IMR-90 (cell line): ENCODE measurements around the gene MAML1. TPM values are rescaled to one million over a fixed set of nuclear protein-coding genes. Genes with fewer than 3 reads are reported as not detected.

Experiments
- ATAC-seq: fragments of 200-7000 bp; cut with Tn5 transposase; 2 replicates; pipeline ENCODE4 v1.9.1; 2020; ENCODE audit warnings: low read depth, mild to moderate bottlenecking, moderate library complexity
- BruUV-seq: library from RNA; stranded (reverse); fragments of 400-500 nt; replicated peaks from 2 replicates; lab custom pipeline; 2021; lab: Mats Ljungman, UMichigan
- CTCF ChIA-PET: fragments of 300-600 bp; formaldehyde crosslinking; extraction: SDS; loops from one replicate; lab custom pipeline; 2021; ENCODE audit warnings: antibody characterized with exemption; lab: Yijun Ruan, JAX
- POLR2A ChIA-PET: fragments of 300-600 bp; sonication (Branson Sonifier 250); formaldehyde crosslinking; loops from one replicate; lab custom pipeline; 2022; ENCODE audit warnings: antibody characterized with exemption; ENCODE audit not compliant: unreplicated experiment; lab: Charles Lee
- DNase-seq: peaks from one replicate; pipeline ENCODE4 v3.0.0; 2013
- H2AFZ ChIP-seq: replicated peaks from 2 replicates; pipeline ENCODE3; 2013; ENCODE audit warnings: low read length, mild to moderate bottlenecking; ENCODE audit not compliant: poor library complexity
- H2AK5ac ChIP-seq: 2 replicates; pipeline ENCODE4 v1.6.1; 2013; ENCODE audit warnings: low read depth, low read length, inconsistent platforms
- H2AK9ac ChIP-seq: replicated peaks from 2 replicates; pipeline ENCODE3; 2013; ENCODE audit warnings: mild to moderate bottlenecking, low read depth, low read length, moderate library complexity; ENCODE audit not compliant: poor library complexity
- H2BK120ac ChIP-seq: 2 replicates; pipeline ENCODE4 v1.6.1; 2013; ENCODE audit warnings: low read depth, low read length, inconsistent platforms
- H2BK15ac ChIP-seq: 3 replicates; pipeline ENCODE4 v1.6.1; 2013; ENCODE audit warnings: low read depth, low read length, inconsistent platforms
- H2BK20ac ChIP-seq: 2 replicates; pipeline ENCODE4 v1.6.1; 2013; ENCODE audit warnings: low read depth, mild to moderate bottlenecking, inconsistent platforms, low read length, moderate library complexity
- H2BK5ac ChIP-seq: 2 replicates; pipeline ENCODE4 v1.6.1; 2013; ENCODE audit warnings: mild to moderate bottlenecking, low read depth, low read length, inconsistent platforms; ENCODE audit not compliant: poor library complexity, severe bottlenecking
- H3K14ac ChIP-seq: replicated peaks from 2 replicates; pipeline ENCODE4 v1.6.1; 2013; ENCODE audit warnings: low read depth, low read length, inconsistent platforms
- H3K18ac ChIP-seq: 2 replicates; pipeline ENCODE4 v1.6.1; 2013; ENCODE audit warnings: low read depth, low read length, control low read depth
- H3K23ac ChIP-seq: 2 replicates; pipeline ENCODE4 v1.6.1; 2013; ENCODE audit warnings: low read depth, low read length, inconsistent platforms
- H3K27ac ChIP-seq: 2 replicates; pipeline ENCODE4 v1.5.1; 2013; ENCODE audit warnings: mild to moderate bottlenecking, control low read depth, low read length; ENCODE audit not compliant: insufficient read depth
- H3K27me3 ChIP-seq: 2 replicates; pipeline ENCODE4 v1.6.1; 2013; ENCODE audit warnings: low read length; ENCODE audit not compliant: control insufficient read depth, insufficient read depth
- H3K36me3 ChIP-seq: 2 replicates; pipeline ENCODE4 v1.6.1; 2013; ENCODE audit warnings: low read length, mixed read lengths; ENCODE audit not compliant: control insufficient read depth, insufficient read depth
- H3K4ac ChIP-seq: 2 replicates; pipeline ENCODE4 v1.6.1; 2013; ENCODE audit warnings: low read depth, low read length, inconsistent platforms
- H3K4me1 ChIP-seq: 2 replicates; pipeline ENCODE4 v1.6.1; 2013; ENCODE audit warnings: low read length, mixed read lengths; ENCODE audit not compliant: control insufficient read depth, insufficient read depth
- H3K4me2 ChIP-seq: 2 replicates; pipeline ENCODE4 v1.6.1; 2013; ENCODE audit warnings: low read depth, mild to moderate bottlenecking, control low read depth, low read length, moderate library complexity
- H3K4me3 ChIP-seq: 2 replicates; pipeline ENCODE4 v1.5.1; 2013; ENCODE audit warnings: low read depth, mild to moderate bottlenecking, control low read depth, low read length, moderate library complexity; ENCODE audit not compliant: insufficient read depth
- H3K56ac ChIP-seq: 2 replicates; pipeline ENCODE4 v1.6.1; 2013; ENCODE audit warnings: low read length, inconsistent platforms; ENCODE audit not compliant: insufficient read depth; ENCODE audit errors: extremely low read depth
- H3K79me1 ChIP-seq, 2 experiments: 2 replicates each; pipeline ENCODE4 v1.6.1; 2013; ENCODE audit warnings: low read length in 2 of 2, inconsistent platforms in 1 of 2, low read depth in 1 of 2
- H3K9ac ChIP-seq: 2 replicates; pipeline ENCODE4 v1.6.1; 2013; ENCODE audit warnings: low read depth, low read length, control low read depth
- H3K9me1 ChIP-seq: 2 replicates; pipeline ENCODE4 v1.6.1; 2013; ENCODE audit warnings: low read length, inconsistent platforms; ENCODE audit not compliant: insufficient read depth
- H3K9me3 ChIP-seq: 2 replicates; pipeline ENCODE4 v1.6.1; 2013; ENCODE audit warnings: low read length; ENCODE audit not compliant: control insufficient read depth, insufficient read depth
- H4K20me1 ChIP-seq: 2 replicates; pipeline ENCODE4 v1.6.1; 2013; ENCODE audit warnings: low read length, inconsistent platforms; ENCODE audit not compliant: insufficient read depth
- H4K5ac ChIP-seq: 2 replicates; pipeline ENCODE4 v1.6.1; 2013; ENCODE audit warnings: mild to moderate bottlenecking, low read depth, low read length, control low read depth
- H4K8ac ChIP-seq, 2 experiments: 2 replicates each; pipeline ENCODE4 v1.6.1; 2013; ENCODE audit warnings: low read depth in 2 of 2, low read length in 2 of 2, control low read depth in 1 of 2, inconsistent platforms in 1 of 2
- H4K91ac ChIP-seq: 2 replicates; pipeline ENCODE4 v1.6.1; 2013; ENCODE audit warnings: low read depth, low read length, inconsistent platforms; ENCODE audit not compliant: insufficient read depth
- BHLHE40 ChIP-seq: fragments of 150-350 bp; IDR thresholded peaks from 2 replicates; pipeline ENCODE4 v1.6.1; 2016; ENCODE audit warnings: mild to moderate bottlenecking, low read depth, low read length
- CEBPB ChIP-seq: IDR thresholded peaks from 2 replicates; pipeline ENCODE4 v1.6.1; 2012; ENCODE audit warnings: low read depth, low read length, improper control_type of control experiment
- CHD1 ChIP-seq: IDR thresholded peaks from 2 replicates; pipeline ENCODE4 v1.6.1; 2012; ENCODE audit warnings: low read depth, low read length, improper control_type of control experiment
- CTCF ChIP-seq: conservative IDR thresholded peaks from 2 replicates; pipeline ENCODE4 v1.5.1; 2012; ENCODE audit warnings: mild to moderate bottlenecking, low read depth, low read length, improper control_type of control experiment
- ELK1 ChIP-seq: fragments of 150-350 bp; IDR thresholded peaks from 2 replicates; pipeline ENCODE4 v1.6.1; 2016; ENCODE audit warnings: low read depth, mild to moderate bottlenecking, low read length, moderate library complexity, borderline replicate concordance
- FOS ChIP-seq: fragments of 150-350 bp; IDR thresholded peaks from 2 replicates; pipeline ENCODE4 v1.6.1; 2016; ENCODE audit warnings: low read depth, low read length
- MAFK ChIP-seq: IDR thresholded peaks from 2 replicates; pipeline ENCODE4 v1.6.1; 2012; ENCODE audit warnings: low read depth, low read length, improper control_type of control experiment
- MAZ ChIP-seq: IDR thresholded peaks from 2 replicates; pipeline ENCODE4 v1.6.1; 2012; ENCODE audit warnings: low read depth, mild to moderate bottlenecking, low read length, improper control_type of control experiment, moderate library complexity, borderline replicate concordance
- MXI1 ChIP-seq: IDR thresholded peaks from 2 replicates; pipeline ENCODE4 v1.6.1; 2012; ENCODE audit warnings: low read depth, mild to moderate bottlenecking, low read length, moderate library complexity, borderline replicate concordance
- NFE2L2 ChIP-seq: fragments of 150-350 bp; IDR thresholded peaks from 2 replicates; pipeline ENCODE4 v1.6.1; 2016; ENCODE audit warnings: low read depth, mild to moderate bottlenecking, low read length
- POLR2A ChIP-seq: IDR thresholded peaks from 2 replicates; pipeline ENCODE4 v1.6.1; 2012; ENCODE audit warnings: mild to moderate bottlenecking, low read depth, low read length
- RAD21 ChIP-seq: IDR thresholded peaks from 2 replicates; pipeline ENCODE4 v1.6.1; 2012; ENCODE audit warnings: low read length, improper control_type of control experiment
- RCOR1 ChIP-seq: IDR thresholded peaks from 2 replicates; pipeline ENCODE4 v1.6.1; 2012; ENCODE audit warnings: mild to moderate bottlenecking, low read length, improper control_type of control experiment; ENCODE audit not compliant: insufficient replicate concordance
- RFX5 ChIP-seq: IDR thresholded peaks from 2 replicates; pipeline ENCODE4 v1.8.0; 2012; ENCODE audit warnings: low read depth, mild to moderate bottlenecking, low read length, moderate library complexity
- SMC3 ChIP-seq: fragments of 150-350 bp; IDR thresholded peaks from 2 replicates; pipeline ENCODE4 v1.6.1; 2016; ENCODE audit warnings: low read depth, mild to moderate bottlenecking, antibody characterized with exemption, low read length, moderate library complexity
- USF2 ChIP-seq: fragments of 150-350 bp; IDR thresholded peaks from 2 replicates; pipeline ENCODE4 v1.6.1; 2017; ENCODE audit warnings: mild to moderate bottlenecking, antibody characterized with exemption, low read length, low read depth
- WGBS, 2 experiments: methylation state at CpG; one replicate each; pipeline versions ENCODE4 v1.1.5 to v1.1.7; 2013; ENCODE audit warnings: missing lambda C conversion rate in 2 of 2; ENCODE audit not compliant: insufficient read length in 1 of 2; ENCODE audit errors: extremely low coverage in 2 of 2; 5-methylcytosine and 5-hydroxymethylcytosine counted together
- dilution Hi-C: fragments of 300-500 bp; cut with HindIII; formaldehyde crosslinking; loops from one replicate; pipeline ENCODE4 v1.14.3; 2018; ENCODE audit warnings: low sequenced_read_pairs; ENCODE audit not compliant: unreplicated experiment
- in situ Hi-C: fragments of 300-500 bp; cut with MboI; formaldehyde crosslinking; loops from 3 replicates; pipeline ENCODE4 v1.14.3; 2019; ENCODE audit warnings: low sequenced_read_pairs, inconsistent platforms, mixed read lengths
- intact Hi-C: fragments of 100-400 bp; cut with micrococcal nuclease; formaldehyde crosslinking; loops from 2 replicates; pipeline ENCODE4 v1.10.0; 2022
- polyA plus RNA-seq, 3 experiments: library from polyadenylated mRNA; depleted of rRNA; stranded (reverse); fragments of >200 nt; gene quantifications; 2 replicates each; pipeline ENCODE4 v1.2.3, GENCODE V29; 2012; ENCODE audit warnings: low replicate concordance in 1 of 3
- total RNA-seq: library from RNA; depleted of rRNA; stranded (reverse); fragments of >200 nt; gene quantifications from 2 replicates; pipeline ENCODE4 v1.2.3, GENCODE V29; 2012

MAML1 gene
- total and polyA plus RNA-seq, 2 of the 4 experiments (the other 2 are of a cell fraction): 4.7 to 10.2 TPM

- Histone ChIP-seq H3K9ac (no peak overlapping the region), H2AFZ (no peak overlapping the region), H3K9me1 (no peaks in the 10 kb centered on the region), H3K4me3 (no peak overlapping the region), H2AK9ac (no peak overlapping the region), H2AK5ac (no peak overlapping the region), H2BK120ac (no peak overlapping the region), H4K91ac (no peak overlapping the region), H3K4me1 (no peaks in the 10 kb centered on the region), H3K79me1 (peaks cover 0 to 5% of the 10 kb centered on the region in 2 experiments; a peak in 2 of 4 replicates), H3K4ac (no peak overlapping the region), H3K18ac (no peak overlapping the region), H3K14ac (no peak overlapping the region), H3K4me2 (no peak overlapping the region), H2BK15ac (no peak overlapping the region), H3K27ac (no peak overlapping the region), H3K56ac (no peak overlapping the region), H4K5ac (no peak overlapping the region), H3K23ac (no peak overlapping the region), H2BK5ac (no peak overlapping the region), H2BK20ac (no peak overlapping the region), H4K20me1 (0 out of 2 replicates have a peak, but pooled peaks cover 3% of the 10 kb centered on the region), H4K8ac (no peak overlapping the region), H3K36me3 (peaks cover 21% of the 10 kb centered on the region), H3K9me3 (no peaks in the 10 kb centered on the region), H3K27me3 (no peaks in the 10 kb centered on the region)
- ChIA-PET POLR2A (no interaction called here), CTCF (no interaction called here)
- no TSS peak for BruUV-seq
- DNase-seq (no peak), ATAC-seq (no peak)
- intact Hi-C loops: no loop called here
- in situ Hi-C loops: no loop called here
- WGBS, 2 experiments: 100% methylated on average over 3 of the region's 4 CpGs; no CpG with 5 or more reads in 1 of the 2 experiments
- dilution Hi-C loops: no loop called here
- TF ChIP-seq NFE2L2: no peak
- TF ChIP-seq RFX5: no peak
- no peak for TF ChIP-seq BHLHE40
- no peak for TF ChIP-seq MAFK
- TF ChIP-seq POLR2A: no peak
- no peak for TF ChIP-seq RAD21
- TF ChIP-seq USF2: no peak
- TF ChIP-seq MXI1: no peak
- TF ChIP-seq CHD1: no peak
- TF ChIP-seq CEBPB: no peak
- no peak for TF ChIP-seq ELK1
- TF ChIP-seq CTCF: no peak
- TF ChIP-seq FOS: no peak
- TF ChIP-seq SMC3: no peak
- TF ChIP-seq RCOR1: no peak
- TF ChIP-seq MAZ: no peak
Measured at GRCh38 chr5:179781846-179782245, 49.2 kb downstream of the MAML1 start.
